Measurements from ENCODE around the gene ADARB2.

Gene ADARB2

GRCh38 chr10:1284076-1284475 is 453.2 kb downstream of the ADARB2 start:
- DNase-seq (ENCODE audit: low spot score), result no peak

- DNase-seq (ENCODE audit: low spot score), result no peak
Observed at GRCh38 chr10:1281405-1281782, 455.9 kb downstream of the ADARB2 start.

- no peak for DNase-seq (ENCODE audit: low spot score)
Observed at GRCh38 chr10:1280466-1281404, 456.6 kb downstream of the ADARB2 start.

GRCh38 chr10:1278306-1278705 is 459.0 kb downstream of the ADARB2 start:
- DNase-seq (ENCODE audit: low spot score), result no peak

GRCh38 chr10:1274701-1275544 is 462.4 kb downstream of the ADARB2 start:
- no peak for DNase-seq (ENCODE audit: low spot score)

GRCh38 chr10:1274111-1274661 is 463.1 kb downstream of the ADARB2 start:
- DNase-seq (ENCODE audit: low spot score), result no peak

- no peak for DNase-seq (ENCODE audit: low spot score)
Observed at GRCh38 chr10:1273372-1274105, 463.8 kb downstream of the ADARB2 start.

- no peak for DNase-seq (ENCODE audit: low spot score)
Observed at GRCh38 chr10:1272777-1273161, 464.6 kb downstream of the ADARB2 start.

- no peak for DNase-seq (ENCODE audit: low spot score)
Observed at GRCh38 chr10:1272079-1272776, 465.1 kb downstream of the ADARB2 start.

GRCh38 chr10:1270906-1271305 is 466.4 kb downstream of the ADARB2 start:
- no peak for DNase-seq (ENCODE audit: low spot score)

- DNase-seq (ENCODE audit: low spot score), result no peak
Observed at GRCh38 chr10:1270490-1270889, 466.8 kb downstream of the ADARB2 start.

- DNase-seq (ENCODE audit: low spot score), result no peak
Observed at GRCh38 chr10:1268831-1269230, 468.5 kb downstream of the ADARB2 start.

GRCh38 chr10:1267568-1267967 is 469.8 kb downstream of the ADARB2 start:
- DNase-seq (ENCODE audit: low spot score), result no peak

GRCh38 chr10:1267148-1267547 is 470.2 kb downstream of the ADARB2 start:
- DNase-seq (ENCODE audit: low spot score), result no peak

GRCh38 chr10:1266033-1266802 is 471.1 kb downstream of the ADARB2 start:
- no peak for DNase-seq (ENCODE audit: low spot score)

GRCh38 chr10:1264001-1264400 is 473.3 kb downstream of the ADARB2 start:
- no peak for DNase-seq (ENCODE audit: low spot score)

GRCh38 chr10:1257274-1257673 is 480.1 kb downstream of the ADARB2 start:
- no peak for DNase-seq (ENCODE audit: low spot score)

- no peak for DNase-seq (ENCODE audit: low spot score)
Observed at GRCh38 chr10:1256432-1256725, 480.9 kb downstream of the ADARB2 start.

- no peak for DNase-seq (ENCODE audit: low spot score)
Observed at GRCh38 chr10:1255600-1256431, 481.5 kb downstream of the ADARB2 start.

GRCh38 chr10:1255118-1255517 is 482.2 kb downstream of the ADARB2 start:
- DNase-seq (ENCODE audit: low spot score), result no peak

Data from CD4-positive, alpha-beta T cell treated with Interleukin-15 for 4 hours (primary cell).